GM23248 (cell line): ENCODE data around the gene PELI3. TPM values are rescaled to one million over a fixed set of nuclear protein-coding genes. Genes with fewer than 3 reads are reported as not detected.
"Not testable (repeated sequence)": the region's sequence is repeated elsewhere in the genome, so short reads cannot be mapped to it uniquely, and the experiment has no call there.

Source experiments
- DNase-seq: peaks from one replicate; pipeline ENCODE4 v3.0.0-alpha.2; 2015
- H2AFZ ChIP-seq: fragments of 200-600 bp; sonication (generic); 2 replicates; pipeline ENCODE4 v1.6.1; 2016; ENCODE audit warnings: antibody characterized with exemption
- H3F3A ChIP-seq: fragments of 200-600 bp; sonication (generic); 2 replicates; pipeline ENCODE4 v1.6.1; 2016; ENCODE audit warnings: mild to moderate bottlenecking, antibody characterized with exemption, mixed run types; ENCODE audit not compliant: insufficient read depth
- H3K27ac ChIP-seq: fragments of 200-600 bp; sonication (generic); 2 replicates; pipeline ENCODE4 v1.5.1; 2016; ENCODE audit warnings: mild to moderate bottlenecking
- H3K27me3 ChIP-seq: fragments of 200-600 bp; sonication (generic); replicated peaks from 2 replicates; pipeline ENCODE4 v1.6.1; 2016; ENCODE audit warnings: mild to moderate bottlenecking; ENCODE audit not compliant: insufficient read depth
- H3K36me3 ChIP-seq: fragments of 200-600 bp; sonication (generic); 2 replicates; pipeline ENCODE4 v1.6.1; 2016; ENCODE audit warnings: low read depth, mild to moderate bottlenecking
- H3K4me1 ChIP-seq: fragments of 200-600 bp; sonication (generic); 2 replicates; pipeline ENCODE4 v1.6.1; 2016; ENCODE audit warnings: mild to moderate bottlenecking; ENCODE audit not compliant: insufficient read depth
- H3K4me2 ChIP-seq: fragments of 200-600 bp; sonication (generic); one replicate; pipeline ENCODE4 v1.6.1; 2016; ENCODE audit warnings: mild to moderate bottlenecking; ENCODE audit not compliant: unreplicated experiment
- H3K4me3 ChIP-seq: fragments of 200-600 bp; sonication (generic); 2 replicates; pipeline ENCODE4 v1.5.1; 2016; ENCODE audit warnings: mild to moderate bottlenecking
- H3K79me2 ChIP-seq: fragments of 200-600 bp; sonication (generic); 2 replicates; pipeline ENCODE4 v1.6.1; 2016; ENCODE audit warnings: mild to moderate bottlenecking; ENCODE audit not compliant: insufficient read depth
- H3K9ac ChIP-seq: fragments of 200-600 bp; sonication (generic); 2 replicates; pipeline ENCODE4 v1.6.1; 2016; ENCODE audit warnings: mild to moderate bottlenecking
- H3K9me2 ChIP-seq: fragments of 200-600 bp; sonication (generic); 2 replicates; pipeline ENCODE4 v1.6.1; 2016; ENCODE audit warnings: mixed run types, mild to moderate bottlenecking, moderate library complexity; ENCODE audit not compliant: insufficient read depth
- H3K9me3 ChIP-seq: fragments of 200-600 bp; sonication (generic); one replicate; pipeline ENCODE4 v1.6.1; 2017; ENCODE audit warnings: low read depth
- H4K20me1 ChIP-seq: fragments of 200-600 bp; sonication (generic); 2 replicates; pipeline ENCODE4 v1.6.0; 2016; ENCODE audit not compliant: insufficient read depth
- EZH2 ChIP-seq: fragments of 200-600 bp; sonication (generic); IDR thresholded peaks from 2 replicates; pipeline ENCODE4 v1.6.1; 2018; ENCODE audit warnings: antibody characterized with exemption, mild to moderate bottlenecking; ENCODE audit not compliant: insufficient read depth, poor library complexity, severe bottlenecking
- EZH2phosphoT487 ChIP-seq: fragments of 200-600 bp; sonication (generic); IDR thresholded peaks from 2 replicates; pipeline ENCODE4 v1.6.1; 2018; ENCODE audit warnings: antibody characterized with exemption, moderate library complexity, mild to moderate bottlenecking, low read depth; ENCODE audit not compliant: insufficient read depth
- WGBS, 2 experiments: methylation state at CpG; one replicate each; pipeline ENCODE4 v1.1.6; 2015 to 2017; ENCODE audit warnings: low lambda C conversion rate in 2 of 2, low coverage in 1 of 2; ENCODE audit errors: missing lambda C conversion rate in 2 of 2; 5-methylcytosine and 5-hydroxymethylcytosine counted together
- in situ Hi-C: fragments of 300-500 bp; cut with MboI; formaldehyde crosslinking; loops from 2 replicates; pipeline ENCODE4 v1.15.0; 2020
- polyA plus RNA-seq: library from polyadenylated mRNA; unstranded; fragments of >200 nt; fragmentation: Nextera tagmentation; extraction: Ambion mirVana; gene quantifications from 2 replicates; pipeline ENCODE4 v1.2.1, GENCODE V29; 2016
- total RNA-seq: library from RNA; depleted of rRNA; stranded (reverse); fragments of >200 nt; shearing (Covaris generic); gene quantifications from 2 replicates; pipeline ENCODE4 v1.2.3, GENCODE V29; 2014

Gene PELI3
- total and polyA plus RNA-seq, 2 experiments from 2014 or later = 5.3 to 10.5 TPM

DNA sequence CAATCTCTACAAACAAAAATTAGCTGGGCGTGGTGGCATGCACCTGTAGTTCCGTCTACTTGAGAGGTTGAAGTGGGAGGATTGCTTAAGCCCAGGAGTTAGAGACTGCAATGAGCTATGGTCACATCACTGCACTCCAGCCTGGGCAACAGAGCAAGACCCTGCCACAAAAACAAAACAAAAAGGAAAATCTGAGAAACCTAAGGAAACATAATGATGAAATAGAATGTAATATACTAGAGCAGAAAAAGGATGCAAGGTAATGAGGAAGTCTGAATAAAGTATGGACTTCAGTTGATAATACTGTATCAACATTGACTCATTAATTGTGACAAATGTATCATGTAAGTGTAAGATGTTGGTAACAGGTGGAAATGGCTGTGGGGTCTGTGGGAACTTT, 37.8 kb upstream of the PELI3 start:
- no peaks in the 10 kb centered on the region for H3F3A ChIP-seq
- no peak for DNase-seq
- no peaks in the 10 kb centered on the region for H3K79me2 ChIP-seq
- in situ Hi-C loops = no loop called here
- no peaks in the 10 kb centered on the region for H3K9me3 ChIP-seq
- H3K4me3 ChIP-seq = no peak overlapping the region
- H3K9me2 ChIP-seq = no peaks in the 10 kb centered on the region
- no peak overlapping the region for H2AFZ ChIP-seq
- WGBS, 2 experiments = 63 to 67% methylated on average over 2 of the region's 2 CpGs
- no peak overlapping the region for H3K27ac ChIP-seq
- H4K20me1 ChIP-seq = no peaks in the 10 kb centered on the region
- H3K4me1 ChIP-seq = no peaks in the 10 kb centered on the region
- no peaks in the 10 kb centered on the region for H3K27me3 ChIP-seq
- TF ChIP-seq EZH2phosphoT487 (no peak), EZH2 (no peak)
- no peak overlapping the region for H3K9ac ChIP-seq
- no peak overlapping the region for H3K4me2 ChIP-seq
- no peaks in the 10 kb centered on the region for H3K36me3 ChIP-seq

DNA sequence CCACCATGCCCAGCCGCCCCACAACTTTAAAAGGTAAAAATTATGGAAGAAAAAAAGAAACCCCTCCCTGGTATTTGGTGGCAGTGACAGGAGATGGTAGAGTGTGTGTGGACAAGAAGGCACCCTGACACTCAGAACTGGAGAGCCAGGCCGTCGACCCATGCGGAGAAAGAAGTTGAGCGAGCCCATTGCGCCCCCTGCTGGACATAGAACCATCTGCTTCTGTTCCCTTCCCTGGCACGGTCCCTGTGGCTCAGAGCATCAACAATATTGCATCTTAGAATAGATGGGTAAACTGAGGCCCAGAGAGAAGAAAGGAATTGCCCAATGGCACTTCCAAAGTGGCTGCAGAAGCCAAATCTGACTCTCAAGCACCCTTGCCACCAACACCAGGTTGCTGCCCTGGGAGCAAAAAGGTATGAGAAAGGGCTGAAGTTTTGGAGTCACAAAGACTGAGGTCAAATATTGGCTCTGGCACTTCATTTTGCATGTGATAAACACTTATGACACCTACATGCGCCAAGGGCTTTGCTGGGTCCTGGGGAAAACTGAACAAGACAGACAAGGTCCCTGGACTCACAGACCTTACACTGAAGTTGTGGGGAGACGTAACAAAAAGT, 36.6 kb upstream of the PELI3 start:
- H3K36me3 ChIP-seq = 0 out of 2 replicates have a peak, but pooled peaks cover 4% of the 10 kb centered on the region
- in situ Hi-C loops = no loop called here

DNA sequence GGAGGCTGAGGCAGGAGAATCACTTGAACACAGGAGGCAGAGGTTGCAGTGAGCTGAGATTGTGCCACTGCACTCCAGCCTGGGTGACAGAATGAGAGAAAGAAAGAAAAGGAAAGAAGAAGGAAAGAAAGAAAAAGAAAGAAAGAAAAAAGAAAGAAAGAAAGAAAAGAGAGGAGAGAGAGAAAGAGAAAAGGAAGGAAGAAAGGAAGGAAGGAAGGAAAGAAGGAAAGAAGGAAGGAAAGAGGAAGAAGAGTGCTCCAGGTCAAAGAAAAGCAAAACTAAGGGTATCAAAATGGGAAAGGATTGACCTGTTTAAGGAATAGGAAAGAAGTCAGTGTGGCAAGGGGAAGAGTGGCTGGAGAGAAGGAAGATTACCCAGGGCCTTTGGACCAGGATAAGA, 35.4 kb upstream of the PELI3 start:
- in situ Hi-C loops, H3K4me2 ChIP-seq, H2AFZ ChIP-seq, H3K36me3 ChIP-seq, H3K4me3 ChIP-seq, DNase-seq, H3K79me2 ChIP-seq, H3K27me3 ChIP-seq, H4K20me1 ChIP-seq, H3K4me1 ChIP-seq, H3K9me3 ChIP-seq, H3K9ac ChIP-seq, H3F3A ChIP-seq, H3K9me2 ChIP-seq, H3K27ac ChIP-seq: not testable (repeated sequence)

More for the DNA sequence above, 36.6 kb upstream of the PELI3 start:
- Histone ChIP-seq H3K27me3 (no peaks in the 10 kb centered on the region), H3K9ac (no peak overlapping the region), H3F3A (no peaks in the 10 kb centered on the region), H2AFZ (no peak overlapping the region), H3K9me3 (no peaks in the 10 kb centered on the region), H4K20me1 (no peaks in the 10 kb centered on the region), H3K9me2 (no peaks in the 10 kb centered on the region), H3K79me2 (no peaks in the 10 kb centered on the region), H3K4me3 (no peak overlapping the region), H3K27ac (no peak overlapping the region), H3K4me2 (no peak overlapping the region), H3K4me1 (no peaks in the 10 kb centered on the region)
- peak; percentile 87 for DNase-seq
- 24 to 28% methylated on average over 9 of the region's 9 CpGs for WGBS, 2 experiments
- TF ChIP-seq EZH2 (no peak), EZH2phosphoT487 (no peak)

- H3F3A ChIP-seq, H3K9me3 ChIP-seq, H3K4me1 ChIP-seq, H3K4me3 ChIP-seq, H3K4me2 ChIP-seq, H3K27ac ChIP-seq, DNase-seq, in situ Hi-C loops, H2AFZ ChIP-seq, H3K9ac ChIP-seq, H3K36me3 ChIP-seq, H4K20me1 ChIP-seq, H3K9me2 ChIP-seq, H3K79me2 ChIP-seq, H3K27me3 ChIP-seq: not testable (repeated sequence)
- 86 to 91% methylated on average over 8 of the region's 8 CpGs for WGBS, 2 experiments
Measured at GRCh38 chr11:66431871-66432329, 34.8 kb upstream of the PELI3 start.

- TF ChIP-seq EZH2 = no peak
- TF ChIP-seq EZH2phosphoT487 = no peak
- Histone ChIP-seq H2AFZ (no peak overlapping the region), H3K9ac (no peak overlapping the region), H3K36me3 (0 out of 2 replicates have a peak, but pooled peaks cover 10% of the 10 kb centered on the region), H3F3A (no peaks in the 10 kb centered on the region), H3K27me3 (no peaks in the 10 kb centered on the region), H3K9me3 (no peaks in the 10 kb centered on the region), H3K9me2 (no peaks in the 10 kb centered on the region), H3K79me2 (no peaks in the 10 kb centered on the region), H3K4me1 (no peaks in the 10 kb centered on the region), H4K20me1 (no peaks in the 10 kb centered on the region), H3K4me2 (no peak overlapping the region), H3K27ac (no peak overlapping the region), H3K4me3 (no peak overlapping the region)
- 93 to 95% methylated on average over 7 of the region's 7 CpGs for WGBS, 2 experiments
- no peak for DNase-seq
- in situ Hi-C loops = no loop called here
Measured at GRCh38 chr11:66432597-66432996, 34.1 kb upstream of the PELI3 start.
